Stimulated activated CD8-positive, alpha-beta memory T cell treated with anti-CD3 and anti-CD28 coated beads, Interleukin-4, amount 100 ng/mL, for 48 hours (primary cell): Measurements from ENCODE around the gene ZNF385C.
A peak's percentile ranks its signal among the peaks of the same experiment; 100 is the strongest.
"Not testable (repeated sequence)": the region's sequence is repeated elsewhere in the genome, so short reads cannot be mapped to it uniquely, and the experiment has no call there.

Experiments used
- DNase-seq: peaks from one replicate; pipeline ENCODE4 v3.0.0-alpha.2; 2020

Gene ZNF385C

DNA sequence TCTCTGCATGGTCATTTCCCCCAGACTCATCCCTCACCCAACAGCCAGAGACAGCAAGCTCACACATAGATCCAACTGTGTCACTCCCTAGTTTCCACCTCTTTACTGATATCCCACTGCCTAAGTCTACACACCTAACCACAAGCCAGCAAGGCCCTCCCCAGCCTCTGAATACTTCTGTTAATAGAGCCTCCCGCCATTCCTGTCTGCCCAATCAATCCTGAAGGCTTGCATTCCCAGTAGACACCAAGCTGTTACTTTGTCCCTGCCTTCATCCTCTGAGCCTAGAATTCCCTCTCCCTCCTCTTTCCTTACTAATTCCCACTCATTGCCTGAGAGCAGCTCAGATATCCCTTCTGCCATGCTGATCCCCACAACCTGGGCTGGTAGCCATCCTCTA is 52.6 kb downstream of the ZNF385C start:
- no peak for DNase-seq

DNA sequence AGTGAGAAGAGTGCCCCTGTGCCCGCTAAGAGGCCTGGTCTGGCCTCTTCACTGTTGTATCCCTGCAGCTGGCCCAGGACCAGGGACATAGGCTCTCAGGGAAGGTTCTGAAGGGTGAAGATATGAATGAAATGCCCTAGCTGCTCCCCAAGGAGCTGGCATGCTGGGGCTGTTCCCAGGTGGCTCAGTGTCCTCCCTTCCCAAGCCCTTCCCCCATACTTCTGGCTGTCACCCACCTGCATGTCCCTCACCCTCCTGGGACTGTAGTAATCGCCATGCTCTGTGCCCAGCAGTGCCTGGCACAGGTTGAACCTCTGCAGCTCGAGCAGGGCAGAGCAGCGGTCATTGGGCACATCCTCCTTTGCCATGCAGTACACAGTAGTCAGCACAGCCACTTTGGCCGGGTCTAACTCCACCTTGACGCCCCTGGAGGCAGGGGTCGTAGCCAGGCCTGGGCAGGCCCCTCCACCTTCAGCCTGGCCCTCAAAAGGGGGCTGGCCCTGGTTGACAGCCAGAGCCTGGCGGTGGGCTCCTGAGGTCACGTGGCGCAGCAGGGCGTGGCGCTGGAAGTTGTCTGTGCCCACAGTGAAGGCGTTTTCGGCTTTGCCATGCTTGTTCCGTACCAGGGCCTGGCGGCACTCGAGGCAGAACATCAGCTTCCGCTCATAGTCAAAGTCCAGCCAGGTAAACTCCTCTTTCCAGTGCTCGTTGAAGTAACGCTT is 55.5 kb downstream of the ZNF385C start:
- DNase-seq, result no peak

DNA sequence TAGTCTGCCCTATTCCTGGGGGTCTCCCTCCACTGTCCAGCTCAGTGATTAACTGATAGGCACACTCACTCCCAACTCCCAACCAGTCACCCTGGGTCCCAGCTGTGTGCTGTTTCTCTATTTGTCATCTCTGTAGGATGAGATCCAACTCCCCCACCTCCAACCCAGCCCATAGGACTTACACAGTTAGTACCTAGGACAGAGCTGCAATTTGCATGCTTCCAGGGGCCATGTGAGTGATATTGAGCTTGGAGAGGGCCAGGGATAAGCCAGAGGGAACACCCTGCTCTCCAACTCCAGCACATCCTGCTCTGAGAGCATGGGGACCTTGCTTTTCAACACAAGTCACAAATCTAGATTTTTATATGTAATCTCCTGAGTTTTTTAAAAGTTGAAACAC is 56.7 kb downstream of the ZNF385C start:
- DNase-seq, result no peak

DNA sequence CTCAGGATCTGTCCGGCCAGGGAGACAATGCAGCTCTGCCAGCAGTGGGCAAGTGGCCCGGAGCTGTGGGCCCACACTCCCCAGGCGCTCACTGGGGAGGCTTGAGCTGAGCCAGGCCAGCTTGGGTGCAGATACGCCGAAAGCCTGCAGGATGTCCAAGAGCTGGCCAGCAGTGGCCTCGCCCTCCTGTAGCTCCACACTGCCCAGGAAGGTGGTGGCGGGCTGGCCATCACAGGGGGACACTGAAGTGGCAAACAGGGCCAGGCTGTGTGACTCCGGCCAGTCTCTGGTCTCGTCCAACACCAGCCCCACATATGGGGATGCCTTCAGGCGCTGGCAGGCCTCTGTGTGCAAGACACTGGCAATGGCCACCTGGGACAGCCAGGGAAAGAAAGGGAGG is 57.5 kb downstream of the ZNF385C start:
- no peak for DNase-seq

DNA sequence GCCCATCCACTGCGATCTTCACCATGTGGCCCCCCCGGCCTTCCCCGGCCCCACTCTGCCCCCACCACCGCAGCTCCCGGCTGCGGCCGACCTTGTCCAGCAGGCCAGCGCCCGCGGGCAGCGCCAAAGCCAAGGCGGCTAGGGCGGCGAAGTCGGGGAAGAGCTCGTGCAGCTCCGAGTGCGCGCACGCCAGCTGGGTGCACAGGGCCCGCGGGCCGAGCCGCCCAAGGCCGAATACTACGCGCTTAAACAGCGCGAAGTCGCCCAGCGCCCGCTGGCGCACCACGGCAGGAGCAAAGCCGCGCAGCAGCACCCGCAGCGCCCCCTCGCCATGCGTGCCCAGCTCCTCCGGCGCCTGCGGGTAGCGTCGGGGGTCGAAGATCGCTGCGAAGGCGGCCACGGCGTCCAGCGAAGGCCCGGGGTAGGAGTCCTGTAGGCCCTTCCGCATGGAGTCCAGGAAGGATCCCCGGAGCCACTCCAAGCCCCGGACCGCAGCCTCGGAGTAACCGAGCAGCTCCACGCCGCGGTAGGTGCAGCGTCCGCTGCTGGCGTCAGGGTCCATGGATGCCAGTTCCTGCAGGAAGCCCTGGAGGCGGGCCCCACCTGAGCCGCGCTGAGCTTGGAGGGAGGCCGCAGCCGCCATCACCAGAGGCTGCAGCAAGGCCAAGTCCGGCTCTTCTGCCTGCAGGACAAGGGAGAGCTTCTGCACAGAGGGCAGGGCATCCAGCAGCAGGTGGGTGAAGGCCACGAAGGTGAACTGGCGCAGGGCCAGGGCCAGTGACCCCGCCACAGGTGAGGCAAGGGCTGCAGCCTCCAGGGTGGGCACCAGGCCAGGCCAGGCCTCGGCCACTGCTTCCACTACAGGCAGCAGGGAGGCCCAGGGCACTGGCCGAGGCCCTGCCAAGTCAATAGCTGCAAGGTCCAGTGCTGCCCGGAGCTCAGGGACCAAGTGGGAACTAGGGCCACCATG is 58.2 kb downstream of the ZNF385C start:
- no peak for DNase-seq

DNA sequence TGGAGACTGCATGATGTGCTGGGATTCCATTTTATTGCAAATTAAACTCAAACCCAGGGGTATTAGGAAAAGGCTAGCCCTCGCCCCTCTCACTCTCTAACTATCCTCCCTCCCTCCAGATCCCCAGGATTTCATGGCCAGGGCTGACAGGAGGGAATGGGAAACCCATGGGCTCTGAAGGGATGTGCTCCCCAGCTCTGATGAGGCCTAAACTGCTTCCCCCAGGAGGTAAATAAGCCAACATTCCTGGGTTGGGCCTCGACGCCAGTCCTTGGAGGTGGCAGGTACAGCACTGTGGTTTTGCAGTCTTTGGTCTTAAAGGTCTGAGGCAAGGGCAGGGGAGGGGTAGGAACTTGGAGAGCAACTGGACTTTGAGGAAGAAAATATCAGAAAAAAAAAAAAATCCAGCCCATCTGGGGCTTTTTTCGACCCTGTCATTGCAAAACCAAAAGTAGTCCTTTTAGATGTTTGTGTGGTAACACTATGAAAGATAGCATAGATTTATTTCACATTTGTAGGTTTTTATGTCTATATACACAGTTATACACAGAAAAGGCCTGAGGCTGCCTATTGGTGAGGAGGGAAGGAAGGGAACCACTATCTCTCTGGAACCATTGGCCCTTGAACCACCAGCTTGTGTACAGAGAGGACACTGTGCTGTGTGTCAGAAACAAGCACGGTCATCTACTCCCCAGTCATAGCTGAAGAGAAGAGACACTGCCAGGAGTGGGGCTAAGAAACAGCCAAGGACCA is 59.9 kb downstream of the ZNF385C start:
- DNase-seq, result no peak

DNA sequence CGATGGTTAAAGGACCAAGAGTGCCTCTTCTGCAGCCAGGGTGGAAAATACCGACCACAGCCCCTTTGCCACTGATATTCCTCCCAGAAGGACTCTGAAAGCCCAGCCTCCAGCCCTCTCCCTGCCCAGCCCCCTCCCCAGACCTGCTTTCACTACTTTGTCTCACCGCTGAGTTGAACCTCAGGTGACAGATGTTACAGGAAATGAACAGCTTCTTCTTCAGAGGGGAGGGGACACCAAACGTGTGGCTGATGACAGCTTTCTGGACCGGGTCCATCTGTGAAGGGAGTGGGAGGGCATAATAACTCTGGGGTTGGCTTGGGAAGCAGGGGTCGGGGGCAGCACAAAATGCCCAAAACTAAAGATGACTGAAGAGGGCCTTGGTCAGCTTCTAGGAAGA is 64.2 kb downstream of the ZNF385C start:
- no peak for DNase-seq

DNA sequence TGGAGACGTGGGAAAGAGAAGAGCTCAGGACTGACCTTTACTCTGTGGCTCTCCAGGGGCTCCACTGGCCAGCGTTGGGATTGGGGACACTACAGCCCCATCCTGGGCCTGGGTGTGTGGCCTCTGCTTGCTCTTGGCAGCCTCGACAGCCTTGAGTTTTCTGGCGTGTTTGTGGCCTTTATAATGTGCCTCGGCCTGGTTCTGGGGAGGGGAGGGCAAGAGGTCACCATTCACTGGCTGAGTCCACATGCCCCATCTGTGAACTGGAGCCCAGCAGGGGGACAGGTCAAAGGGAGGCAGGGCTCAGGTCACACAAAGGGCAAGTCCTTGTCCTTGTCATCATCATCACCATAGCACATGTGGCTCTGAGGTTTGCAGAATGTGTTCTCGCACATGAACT is 66.7 kb downstream of the ZNF385C start:
- no peak for DNase-seq

DNA sequence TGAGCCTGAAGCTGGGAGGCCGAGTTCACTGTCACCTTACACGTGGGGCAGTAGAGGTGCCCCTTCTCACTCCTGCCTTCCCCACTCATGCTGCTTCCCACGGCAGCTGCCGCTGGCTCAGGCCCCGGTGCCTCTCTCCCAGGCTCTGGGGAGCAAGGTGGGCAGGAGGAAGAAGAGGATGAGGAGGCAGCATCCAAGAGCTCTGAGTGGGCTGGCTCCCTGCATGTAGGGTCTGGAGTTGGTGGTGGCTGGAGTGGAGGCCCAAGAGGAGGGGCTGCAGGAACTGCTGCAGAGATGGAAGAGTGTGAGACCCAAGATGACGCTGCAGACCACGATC is 69.5 kb downstream of the ZNF385C start:
- DNase-seq, result no peak

DNA sequence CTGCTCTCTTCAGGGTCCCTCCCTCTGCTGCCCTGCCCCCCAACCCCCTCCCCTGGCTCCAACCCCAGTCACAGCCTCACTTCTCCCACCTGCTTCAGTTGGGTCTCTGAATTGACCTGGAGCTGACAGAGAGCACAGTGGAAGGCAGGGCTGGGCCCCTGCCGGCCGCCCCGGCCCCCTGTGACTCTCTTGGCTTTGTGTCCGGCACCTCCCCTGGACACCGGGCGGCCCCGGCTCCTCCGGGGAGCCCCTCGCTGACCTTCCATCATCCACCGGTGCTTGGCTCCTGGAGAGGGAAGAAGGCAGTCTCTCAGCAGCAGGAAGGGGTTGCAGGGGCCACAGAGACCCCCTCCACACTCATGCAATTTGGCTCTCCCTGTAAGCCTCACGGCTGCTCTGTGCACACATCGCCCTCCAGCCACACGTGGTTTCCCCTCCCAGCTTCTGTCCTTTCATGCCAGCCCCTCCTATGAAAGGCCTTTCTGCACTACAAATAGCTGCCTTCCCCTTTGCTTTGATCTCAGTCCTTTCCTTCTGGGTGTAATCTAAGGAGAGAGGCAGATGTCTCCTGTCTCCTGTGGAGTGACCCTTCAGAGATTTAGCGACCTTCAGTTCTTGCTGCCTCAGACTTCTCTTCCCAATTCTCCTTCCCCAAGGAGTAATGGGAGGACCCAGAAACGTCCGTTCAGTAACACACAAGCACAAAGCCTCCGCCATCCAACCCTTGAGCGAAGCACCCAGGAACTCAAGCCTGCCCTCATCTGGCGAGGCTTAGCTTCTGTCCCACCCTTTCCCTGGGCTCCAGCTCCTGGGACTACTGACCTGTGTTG is 70.1 kb downstream of the ZNF385C start:
- DNase-seq, result no peak

DNA sequence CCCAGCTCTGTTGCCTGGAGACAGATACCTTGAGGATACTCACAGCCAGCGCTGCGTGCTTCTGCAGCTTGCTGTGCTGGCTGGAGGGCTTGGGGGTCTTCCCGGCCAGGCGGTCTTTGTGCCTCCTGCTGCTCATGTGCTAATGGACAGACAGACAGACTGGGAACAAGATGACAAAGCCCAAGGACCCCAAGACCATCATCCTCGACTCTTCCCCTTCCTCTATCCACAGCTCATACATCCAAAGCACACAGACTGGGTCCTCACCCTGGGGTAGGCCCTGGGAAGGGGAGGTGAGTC is 70.7 kb downstream of the ZNF385C start:
- DNase-seq, result no peak

DNA sequence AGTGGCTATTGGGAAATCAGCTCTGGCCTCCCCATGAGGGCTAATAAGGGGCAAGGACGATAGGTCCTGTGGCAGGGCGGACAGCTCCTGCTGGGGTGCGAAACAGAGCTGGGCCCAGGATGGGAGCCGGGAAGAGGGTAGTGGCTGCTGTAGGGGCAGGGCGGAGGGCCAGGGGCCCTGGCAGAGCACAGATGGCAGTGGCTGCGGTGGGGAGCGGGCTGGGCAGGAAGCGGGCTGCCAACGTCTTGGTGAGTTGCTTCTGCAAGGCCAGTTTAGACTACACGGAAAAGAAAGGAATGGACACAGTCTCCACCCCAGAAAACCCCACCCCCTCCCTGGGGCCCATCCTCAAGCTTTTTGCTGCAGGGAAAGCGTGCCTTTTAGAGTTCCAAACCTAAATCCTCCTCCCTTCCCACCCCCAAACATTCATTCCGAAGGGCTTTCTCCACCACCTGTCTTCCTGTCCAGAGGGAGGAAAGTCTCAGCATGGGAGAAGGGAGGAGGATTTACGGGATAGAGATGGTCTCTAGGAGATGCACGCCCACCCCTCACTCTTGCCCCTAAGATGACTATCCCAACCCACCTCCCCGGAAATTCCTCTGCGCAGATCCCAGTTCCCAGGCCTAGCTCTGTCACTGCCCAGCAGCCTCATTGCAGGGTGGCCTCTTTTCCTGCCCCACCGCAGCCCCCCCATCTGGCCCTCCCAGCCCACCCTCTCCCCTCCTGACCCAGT is 71.2 kb downstream of the ZNF385C start:
- DNase-seq, result no peak

DNA sequence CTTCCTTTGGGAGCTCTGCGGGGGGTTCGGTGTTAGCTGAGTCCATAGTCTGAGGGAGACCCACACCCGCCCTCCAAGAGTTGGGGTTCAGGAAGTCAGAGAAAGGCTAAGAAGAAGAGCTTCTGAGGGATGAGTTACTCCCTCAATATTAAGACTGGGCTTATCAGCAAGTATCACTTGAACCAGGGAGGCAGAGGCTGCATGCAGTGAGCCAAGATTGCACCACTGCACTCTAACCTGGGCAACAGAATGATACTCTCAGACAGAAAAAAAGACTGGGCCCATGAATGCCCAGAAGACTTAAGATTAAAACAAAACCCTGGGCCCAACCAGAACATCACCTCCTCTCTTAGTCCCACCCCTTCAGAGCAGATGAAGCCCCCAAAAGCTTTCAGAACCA is 72.3 kb downstream of the ZNF385C start:
- no peak for DNase-seq

DNA sequence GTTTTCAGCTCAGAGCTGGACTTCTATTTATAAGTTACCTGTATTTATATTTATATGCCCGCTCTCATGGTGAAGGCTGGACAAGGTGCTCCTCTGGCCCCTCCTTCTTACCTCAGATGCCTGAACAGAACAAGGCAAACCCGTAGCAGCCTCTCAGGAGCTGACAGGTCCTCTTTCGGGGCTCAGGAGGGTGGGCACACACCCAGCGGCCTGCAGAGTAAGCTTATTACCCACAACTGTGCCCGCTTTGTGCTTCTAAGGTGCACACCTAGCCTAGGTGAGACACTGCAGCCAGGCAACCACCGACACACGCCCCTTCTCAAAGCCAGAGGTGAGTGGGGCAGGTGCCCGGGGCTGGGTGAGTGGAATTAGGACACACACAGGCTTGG is 73.1 kb downstream of the ZNF385C start:
- no peak for DNase-seq

DNA sequence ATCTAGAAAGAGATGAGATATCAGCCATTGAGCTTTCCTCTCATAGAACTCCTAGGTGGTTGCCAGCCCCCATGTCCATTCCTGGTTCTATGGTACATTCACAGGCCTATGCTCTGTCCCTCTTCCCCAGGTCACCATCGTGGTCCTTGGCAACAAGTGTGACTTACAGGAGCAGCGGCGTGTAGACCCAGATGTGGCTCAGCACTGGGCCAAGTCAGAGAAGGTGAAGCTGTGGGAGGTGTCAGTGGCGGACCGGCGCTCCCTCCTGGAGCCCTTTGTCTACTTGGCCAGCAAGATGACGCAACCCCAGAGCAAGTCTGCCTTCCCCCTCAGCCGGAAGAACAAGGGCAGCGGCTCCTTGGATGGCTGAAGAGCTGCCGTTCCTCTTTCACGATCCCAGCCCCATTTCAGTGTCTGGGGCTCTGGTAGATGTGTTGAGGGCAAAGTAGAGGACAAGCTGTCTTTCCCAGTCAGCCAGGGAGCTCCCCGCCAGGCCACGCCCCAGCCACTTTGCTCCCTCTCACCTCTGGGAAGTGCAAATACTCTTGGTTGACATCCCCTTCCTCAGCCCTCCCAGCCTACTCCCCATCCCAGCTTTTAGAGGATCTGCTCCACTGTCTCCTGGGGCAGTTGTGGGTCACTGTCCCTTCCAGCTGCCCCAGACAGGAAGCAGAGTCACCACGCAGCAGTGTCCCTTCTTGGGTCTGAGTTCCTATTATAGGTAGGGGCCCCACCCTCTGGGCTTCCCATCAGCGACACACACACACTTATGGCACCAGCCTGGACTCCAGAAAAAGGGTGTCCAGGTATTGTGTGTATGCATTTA is 74.5 kb downstream of the ZNF385C start:
- DNase-seq, result no peak

DNA sequence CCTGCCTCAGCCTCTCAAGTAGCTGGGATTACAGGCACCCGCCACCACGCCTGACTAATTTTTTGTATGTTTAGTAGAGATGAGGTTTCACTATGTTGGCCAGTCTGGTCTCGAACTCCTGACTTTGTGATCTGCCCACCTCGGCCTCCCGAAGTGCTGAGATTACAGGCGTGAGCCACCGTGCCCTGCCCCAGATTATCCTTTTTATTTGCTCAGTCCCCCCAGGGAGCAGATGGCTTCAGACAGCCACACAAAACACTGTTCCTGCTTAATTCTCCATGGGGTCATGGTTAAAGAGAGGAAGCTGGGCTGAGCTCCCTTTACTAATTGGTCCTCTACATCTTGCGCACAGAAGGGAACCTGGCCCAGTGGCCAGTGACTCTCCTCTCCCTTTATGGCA is 77.4 kb downstream of the ZNF385C start:
- not testable (repeated sequence) for DNase-seq

DNA sequence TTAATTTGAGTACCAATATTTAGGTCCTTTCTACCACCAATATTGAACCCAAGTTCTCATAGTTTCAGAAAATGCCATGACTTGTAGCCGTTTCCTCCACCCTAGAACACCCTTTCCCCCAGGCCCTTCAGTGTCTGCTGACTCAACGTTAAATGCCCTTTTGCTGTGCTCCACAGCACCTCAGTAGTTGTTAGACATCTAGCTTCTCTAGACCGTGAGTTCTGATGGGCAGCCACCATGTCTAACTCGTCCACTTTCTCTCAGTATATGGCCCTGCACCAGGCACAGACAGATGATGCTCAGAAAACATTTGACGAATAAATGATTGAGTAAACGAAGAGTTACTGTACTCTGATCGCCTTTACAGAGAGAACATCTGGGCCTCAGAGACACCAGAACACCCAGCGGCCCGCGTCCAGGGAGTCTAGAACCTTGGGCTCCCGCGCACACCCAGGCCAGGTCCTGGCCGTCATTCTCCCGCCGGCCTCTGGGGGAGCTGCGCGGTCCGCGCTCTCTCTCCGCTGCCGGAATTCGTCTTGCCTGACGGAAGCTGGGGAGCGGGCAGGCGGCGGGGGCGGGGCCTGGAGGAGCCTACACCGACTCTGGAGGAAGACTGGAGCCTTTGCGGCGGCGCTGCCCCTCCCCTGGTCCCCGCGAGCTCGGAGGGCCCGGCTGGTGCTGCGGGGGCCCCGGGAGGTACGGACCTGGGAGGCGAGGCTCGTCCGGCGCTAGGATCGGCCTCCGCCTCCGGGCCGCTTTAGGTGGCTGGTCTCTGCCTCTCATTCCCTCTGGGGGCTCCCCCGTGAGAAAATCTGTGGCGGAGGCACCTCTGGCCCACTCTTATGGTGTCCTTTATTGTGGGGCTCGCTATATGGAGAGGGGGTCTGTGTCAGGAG is 78.5 kb downstream of the ZNF385C start, which contains the start of gene NKIRAS2:
TSS of gene NKIRAS2 (plus strand) at position 582 of the 896 bp plus-strand sequence. CDS start 1,488 bp downstream, outside the sequence.
- DNase-seq, result peak; percentile 96

DNA sequence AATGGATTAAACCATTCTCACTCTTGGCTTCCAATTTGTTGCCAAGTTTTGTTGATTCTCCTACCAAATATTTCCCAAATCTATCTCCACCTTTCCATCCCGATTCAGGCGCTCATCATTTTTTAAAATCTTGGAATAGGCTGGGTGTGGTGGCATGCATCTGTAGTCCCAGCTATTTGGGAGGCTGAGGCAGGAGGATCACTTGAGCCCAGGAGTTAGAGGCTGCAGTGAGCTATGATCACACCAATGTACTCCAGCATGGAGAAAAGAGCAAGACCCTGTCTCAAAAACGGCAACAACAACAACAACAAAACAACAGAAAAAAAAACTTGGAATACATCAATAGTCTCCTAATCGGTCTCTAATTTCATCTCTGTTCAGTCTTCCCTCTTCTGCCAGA is 79.3 kb downstream of the ZNF385C start:
- DNase-seq, result no peak

DNA sequence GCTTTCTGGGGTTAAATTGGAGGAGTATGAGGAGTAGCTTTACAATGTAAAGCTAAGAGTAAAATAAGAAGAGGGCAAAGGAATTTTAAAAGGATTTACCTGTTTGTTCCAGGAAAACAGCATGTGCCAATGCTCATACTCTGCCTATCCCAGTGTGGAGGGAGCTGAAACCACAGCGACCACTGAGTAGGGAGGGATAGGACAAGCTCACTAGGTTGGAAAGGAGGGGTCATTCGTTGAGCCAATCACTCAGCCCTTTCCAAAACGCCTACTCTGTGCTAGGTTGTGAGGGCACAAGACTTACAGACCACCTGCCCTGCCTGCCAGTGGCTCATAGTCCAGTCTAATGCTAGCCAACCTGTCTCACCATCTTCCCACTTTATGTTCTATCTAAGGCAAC is 79.9 kb downstream of the ZNF385C start:
- no peak for DNase-seq

DNA sequence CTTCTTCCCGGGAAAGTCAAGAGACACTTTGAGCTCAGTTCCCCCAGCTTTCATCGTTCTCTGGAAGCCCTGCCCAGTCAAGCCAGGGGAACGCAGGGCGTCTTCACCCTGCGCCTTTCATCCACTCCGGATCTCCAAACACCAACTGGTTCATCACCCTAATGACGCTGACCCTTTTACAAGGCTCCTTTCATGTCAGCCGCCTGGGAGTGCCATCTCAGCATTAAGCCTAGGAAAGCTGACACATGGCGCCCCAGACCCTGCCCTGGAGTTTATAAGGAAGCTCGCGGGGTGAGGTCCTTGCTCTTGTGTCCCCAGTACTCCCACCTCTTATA is 80.4 kb downstream of the ZNF385C start:
- no peak for DNase-seq
